A204.1 (cell line): ENCODE results near the gene CCNT2.
"Not testable (repeated sequence)": the region's sequence is repeated elsewhere in the genome, so short reads cannot be mapped to it uniquely, and the experiment has no call there.

Source experiments
- FAIRE-seq: peaks from 2 replicates; lab custom pipeline; 2012; peaks lifted over from hg19 to GRCh38; lab: Jason Lieb, UNC

Gene CCNT2

DNA sequence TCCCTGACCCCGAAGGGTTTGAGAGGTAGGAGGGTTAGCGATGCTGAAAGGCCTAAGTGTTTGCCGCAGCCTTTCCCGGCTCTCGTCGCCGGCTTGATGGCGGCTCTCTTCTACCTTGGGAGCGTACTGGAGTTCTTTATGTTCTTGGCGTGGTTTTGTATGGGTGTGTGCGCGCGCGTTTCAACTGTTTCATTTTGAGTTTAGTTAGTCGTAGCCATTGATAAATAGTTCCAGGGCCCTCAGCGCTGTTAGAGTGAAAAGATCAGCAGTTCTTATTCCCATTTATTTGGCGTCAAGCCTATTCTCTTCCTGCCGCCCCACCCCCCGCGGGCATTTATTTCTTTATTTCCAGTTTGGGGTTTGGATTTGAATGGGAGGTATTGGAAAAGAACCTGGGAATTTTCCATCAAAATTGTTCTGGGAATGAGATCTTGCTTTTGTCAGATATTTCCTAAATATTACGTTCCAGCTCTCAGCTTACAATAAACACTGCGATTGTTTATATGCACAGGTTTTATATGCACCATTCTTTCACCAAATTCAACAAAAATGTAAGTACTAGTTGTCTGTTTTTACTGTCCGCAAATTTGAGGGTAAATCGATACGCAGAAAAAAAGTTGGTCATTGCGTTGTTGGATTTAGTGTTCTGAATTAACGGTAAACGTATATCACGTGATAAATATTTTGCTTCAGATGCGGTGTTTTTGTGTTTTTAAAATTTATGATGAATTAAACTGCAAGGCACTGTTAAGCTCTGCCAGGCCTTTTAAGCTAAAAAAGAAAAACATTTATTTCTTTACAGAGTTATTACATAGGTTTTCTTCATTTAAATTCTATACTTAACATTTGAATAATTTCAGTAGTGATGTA lies 954 bp downstream of the CCNT2 start:
- no peak for FAIRE-seq

GRCh38 chr2:134924912-134925311 lies 6.3 kb downstream of the CCNT2 start:
- FAIRE-seq = no peak

DNA sequence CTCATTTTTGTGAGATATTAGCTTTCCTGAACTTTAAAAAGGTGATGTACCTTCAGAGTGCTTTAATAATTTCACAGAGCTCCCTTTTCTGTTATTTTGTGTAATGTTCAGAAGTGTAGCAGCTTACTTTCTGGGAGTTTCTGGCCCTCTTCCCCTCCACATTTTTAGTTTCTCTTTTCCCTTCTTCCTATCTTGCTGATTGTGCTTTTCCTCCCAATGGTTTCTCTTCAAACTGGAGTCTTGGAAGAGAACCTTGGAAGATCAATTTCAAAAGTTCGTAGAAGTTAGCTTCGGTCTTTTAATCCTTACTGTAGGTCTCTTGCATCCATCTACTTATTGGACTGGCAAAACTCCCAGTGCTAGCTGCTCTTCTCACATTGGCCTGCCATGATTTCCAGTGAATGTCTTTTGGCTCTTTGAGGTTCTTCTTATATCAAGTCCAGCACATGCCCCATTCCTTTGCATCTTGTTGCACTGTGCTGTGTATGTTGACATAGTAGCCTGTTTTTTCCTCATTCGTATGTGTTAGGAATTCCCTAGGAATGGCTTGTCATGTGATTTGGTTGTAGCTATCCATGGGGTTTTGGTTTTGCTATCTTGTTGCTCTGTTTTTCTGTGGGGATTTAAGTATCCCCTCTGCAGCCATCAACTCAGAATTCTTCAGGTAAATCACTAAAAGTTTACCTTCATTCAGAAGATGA lies 7.8 kb downstream of the CCNT2 start:
- no peak for FAIRE-seq

GRCh38 chr2:134927195-134927594 lies 8.6 kb downstream of the CCNT2 start:
- FAIRE-seq = no peak

GRCh38 chr2:134932864-134933526 lies 14.4 kb downstream of the CCNT2 start:
- FAIRE-seq = no peak

GRCh38 chr2:134933732-134934131 lies 15.1 kb downstream of the CCNT2 start:
- FAIRE-seq = no peak

GRCh38 chr2:134934150-134934549 lies 15.5 kb downstream of the CCNT2 start:
- no peak for FAIRE-seq

DNA sequence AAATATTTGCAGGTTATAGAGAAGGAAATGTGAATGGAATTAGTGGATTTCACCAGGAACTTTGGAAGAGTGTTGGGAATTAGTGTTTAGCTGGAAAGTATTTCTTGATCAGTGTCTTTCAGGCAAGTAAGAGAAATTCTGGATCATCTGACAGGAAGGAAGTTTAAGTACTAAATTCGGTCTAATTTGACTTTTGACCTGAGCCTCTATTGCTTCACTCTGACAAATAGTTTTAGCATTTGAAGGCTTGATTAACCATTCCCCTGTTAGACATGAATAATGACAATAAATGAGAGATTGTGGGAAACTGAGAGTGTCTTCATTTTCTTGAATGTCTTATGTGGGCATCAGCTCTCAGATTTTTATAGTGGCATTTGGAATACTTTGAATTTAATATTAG lies 16.0 kb downstream of the CCNT2 start:
- FAIRE-seq = no peak

DNA sequence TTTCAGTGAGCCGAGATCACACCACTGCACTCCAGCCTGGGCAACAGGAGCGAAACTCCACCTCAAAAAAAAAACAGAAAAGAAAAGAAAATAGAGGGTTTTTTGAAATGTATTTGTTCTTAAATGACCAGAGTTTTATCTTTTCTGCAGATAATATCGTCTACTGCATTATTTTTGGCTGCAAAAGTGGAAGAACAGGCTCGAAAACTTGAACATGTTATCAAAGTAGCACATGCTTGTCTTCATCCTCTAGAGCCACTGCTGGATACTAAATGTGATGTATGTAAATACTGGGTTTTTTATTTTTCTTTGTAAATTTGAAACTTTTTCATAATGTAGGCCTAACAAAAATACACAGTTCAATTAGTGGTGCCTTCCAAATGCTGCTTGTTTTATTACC lies 18.1 kb downstream of the CCNT2 start:
- FAIRE-seq = no peak

DNA sequence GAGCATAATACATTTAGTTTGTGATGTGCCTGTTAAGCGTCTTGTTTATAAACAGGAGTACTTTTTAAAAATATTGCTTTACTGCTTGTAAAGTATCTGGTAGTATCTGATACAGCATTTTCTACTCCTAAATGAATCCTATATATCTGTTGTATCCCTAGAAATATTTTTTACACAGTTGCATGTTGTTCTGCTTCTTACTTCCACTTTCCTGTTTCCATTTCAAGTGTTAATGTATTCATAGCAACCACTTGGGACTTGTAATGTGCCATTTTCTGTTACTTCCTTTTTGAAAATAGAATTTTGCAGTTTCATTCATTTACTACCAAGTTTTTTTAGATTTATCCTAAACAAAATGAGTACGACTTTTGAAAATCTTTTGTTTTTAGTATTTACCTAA lies 24.9 kb downstream of the CCNT2 start:
- FAIRE-seq = peak; percentile 37

DNA sequence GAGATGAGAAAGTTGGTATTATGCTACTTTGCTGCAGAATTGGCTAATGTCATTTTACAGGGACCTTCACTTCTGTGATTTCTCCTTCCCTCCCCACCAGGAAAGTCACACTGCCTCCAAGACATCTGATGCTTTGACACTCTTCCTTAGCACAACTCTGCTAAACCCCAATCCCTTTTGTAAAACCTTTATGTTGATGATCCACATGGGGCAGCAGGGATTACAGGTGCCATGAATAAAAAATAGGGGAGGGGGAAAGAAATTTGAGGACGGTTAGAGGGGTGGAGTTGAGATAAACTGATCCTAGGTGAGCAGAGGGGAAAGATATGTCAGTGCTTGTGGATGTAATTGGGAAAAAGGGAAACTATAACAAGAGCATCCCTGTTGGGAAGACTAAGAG lies 26.4 kb downstream of the CCNT2 start:
- FAIRE-seq = no peak

DNA sequence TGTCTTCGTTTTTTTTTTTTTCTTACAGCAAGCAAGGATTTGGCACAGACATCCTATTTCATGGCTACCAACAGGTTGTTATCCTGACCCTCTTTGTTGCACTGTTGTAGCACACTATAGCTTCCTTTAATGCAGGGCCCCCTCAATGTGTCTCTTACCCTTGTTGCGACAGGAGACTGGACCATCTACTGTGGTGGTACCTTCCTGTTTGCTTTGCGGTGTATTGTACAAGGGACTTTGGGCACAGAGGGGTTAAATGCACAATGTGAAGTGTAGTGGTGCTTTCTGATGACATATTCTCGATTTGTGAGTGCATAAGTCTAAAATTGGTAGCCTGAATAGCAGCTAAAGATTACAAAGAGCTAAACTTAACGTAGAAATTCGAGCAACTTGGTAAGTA lies 27.5 kb downstream of the CCNT2 start:
- FAIRE-seq = no peak

- FAIRE-seq = no peak
Measured at GRCh38 chr2:134949981-134950708, 31.5 kb downstream of the CCNT2 start.

GRCh38 chr2:134950886-134951285 lies 32.3 kb downstream of the CCNT2 start:
- FAIRE-seq = no peak

GRCh38 chr2:134952608-134953007 lies 34.0 kb downstream of the CCNT2 start:
- no peak for FAIRE-seq

GRCh38 chr2:134954065-134954464 lies 35.4 kb downstream of the CCNT2 start:
- FAIRE-seq = no peak

- FAIRE-seq = no peak
Measured at GRCh38 chr2:134955744-134956143, 37.1 kb downstream of the CCNT2 start.

- no peak for FAIRE-seq
Measured at GRCh38 chr2:134957477-134957876, 38.9 kb downstream of the CCNT2 start.

GRCh38 chr2:134967166-134967565 lies 48.5 kb downstream of the CCNT2 start:
- not testable (repeated sequence) for FAIRE-seq

- no peak for FAIRE-seq
Measured at GRCh38 chr2:134973241-134974138, 54.9 kb downstream of the CCNT2 start.

DNA sequence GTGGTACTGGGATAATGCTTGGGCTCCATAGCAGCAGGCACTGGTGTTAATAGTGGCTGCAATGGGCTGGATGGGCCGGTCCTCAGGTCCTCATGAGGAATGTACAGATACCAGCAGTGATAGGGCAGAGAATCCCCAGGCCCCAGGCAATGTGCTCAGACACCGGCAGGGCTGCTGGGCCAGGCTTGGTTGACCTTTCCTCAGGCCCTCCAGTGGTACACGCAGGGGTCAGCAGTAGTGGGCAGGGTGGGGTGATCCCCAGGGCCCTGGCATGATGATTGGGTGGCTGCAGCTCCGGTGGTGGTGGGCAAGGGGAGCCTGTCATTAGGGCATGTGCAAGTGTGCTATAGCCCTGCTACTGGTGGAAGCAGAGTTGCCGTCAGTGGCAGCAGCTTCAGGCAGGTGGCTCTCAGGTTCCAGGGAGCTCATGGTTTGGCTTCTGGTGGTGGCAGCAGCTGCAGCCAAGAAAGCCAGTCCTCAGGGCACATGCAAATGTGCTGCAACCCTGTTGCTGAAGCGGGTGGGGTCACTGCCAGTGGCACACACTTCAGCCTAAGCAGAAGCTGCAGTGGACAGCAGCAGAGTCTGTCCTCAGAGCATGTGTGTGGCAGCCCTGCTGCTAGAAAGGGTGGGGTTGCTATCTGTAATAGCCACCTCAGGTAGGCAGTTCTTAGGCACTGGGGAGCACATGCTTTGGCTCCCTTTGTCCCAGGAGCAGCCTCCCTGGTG lies 56.8 kb downstream of the CCNT2 start:
- no peak for FAIRE-seq
